ENCODE results near the gene SPDYE4. TPM values are rescaled to one million over a fixed set of nuclear protein-coding genes. Genes with fewer than 3 reads are reported as not detected.
A peak's percentile ranks its signal among the peaks of the same experiment; 100 is the strongest.

SPDYE4 gene
- total and polyA plus RNA-seq, 2 donors: 0.05 TPM; not detected in 1

- no peaks in the 10 kb centered on the region for H3K4me1 ChIP-seq (ENCODE audit: control insufficient read depth in 2 of 2, insufficient read depth in 2 of 2, low read length in 2 of 2)
- 96% methylated on average over 12 of the region's 12 CpGs for WGBS
- H3K36me3 ChIP-seq (ENCODE audit: control insufficient read depth in 2 of 2, insufficient read depth in 2 of 2, low read length in 1 of 2): no peaks in the 10 kb centered on the region
- no peak overlapping the region for H3K4me3 ChIP-seq (ENCODE audit: low read length in 2 of 2)
- DNase-seq (ENCODE audit: low read depth in 6 of 9, low spot score in 9 of 9): no peak
- H3K27me3 ChIP-seq (ENCODE audit: control insufficient read depth in 2 of 2, insufficient read depth in 1 of 2, low read length in 1 of 2): peaks cover 0 to 9% of the 10 kb centered on the region in 2 donors
- H3K9me3 ChIP-seq (ENCODE audit: control insufficient read depth in 2 of 2, insufficient read depth in 1 of 2, low read length in 1 of 2): no peaks in the 10 kb centered on the region
- H3K27ac ChIP-seq (ENCODE audit: low read depth in 1 of 2, low read length in 1 of 2): no peak overlapping the region
These were observed 2.6 kb downstream of the SPDYE4 start for GRCh38 chr17:8755590-8756255.

GRCh38 chr17:8754890-8755289 lies 3.5 kb downstream of the SPDYE4 start:
- no peaks in the 10 kb centered on the region for H3K4me1 ChIP-seq (ENCODE audit: control insufficient read depth in 2 of 2, insufficient read depth in 2 of 2, low read length in 2 of 2)
- no peaks in the 10 kb centered on the region for H3K9me3 ChIP-seq (ENCODE audit: control insufficient read depth in 2 of 2, insufficient read depth in 1 of 2, low read length in 1 of 2)
- DNase-seq (ENCODE audit: low read depth in 6 of 9, low spot score in 9 of 9): no peak
- no peak overlapping the region for H3K27ac ChIP-seq (ENCODE audit: low read depth in 1 of 2, low read length in 1 of 2)
- H3K36me3 ChIP-seq (ENCODE audit: control insufficient read depth in 2 of 2, insufficient read depth in 2 of 2, low read length in 1 of 2): no peaks in the 10 kb centered on the region
- no peak overlapping the region for H3K4me3 ChIP-seq (ENCODE audit: low read length in 2 of 2)
- 91% methylated on average over 8 of the region's 8 CpGs for WGBS
- H3K27me3 ChIP-seq (ENCODE audit: control insufficient read depth in 2 of 2, insufficient read depth in 1 of 2, low read length in 1 of 2): peaks cover 0 to 9% of the 10 kb centered on the region in 2 donors

- H3K4me3 ChIP-seq (ENCODE audit: low read length in 2 of 2): no peak overlapping the region
- 76% methylated on average over 1 of the region's 1 CpG for WGBS
- no peaks in the 10 kb centered on the region for H3K9me3 ChIP-seq (ENCODE audit: control insufficient read depth in 2 of 2, insufficient read depth in 1 of 2, low read length in 1 of 2)
- peak in 2 of 9 donors; percentile 21 to 45 for DNase-seq (ENCODE audit: low read depth in 6 of 9, low spot score in 9 of 9)
- H3K36me3 ChIP-seq (ENCODE audit: control insufficient read depth in 2 of 2, insufficient read depth in 2 of 2, low read length in 1 of 2): no peaks in the 10 kb centered on the region
- H3K27me3 ChIP-seq (ENCODE audit: control insufficient read depth in 2 of 2, insufficient read depth in 1 of 2, low read length in 1 of 2): peaks cover 0 to 9% of the 10 kb centered on the region in 2 donors
- no peak overlapping the region for H3K27ac ChIP-seq (ENCODE audit: low read depth in 1 of 2, low read length in 1 of 2)
- no peaks in the 10 kb centered on the region for H3K4me1 ChIP-seq (ENCODE audit: control insufficient read depth in 2 of 2, insufficient read depth in 2 of 2, low read length in 2 of 2)
These were observed 4.3 kb downstream of the SPDYE4 start for GRCh38 chr17:8753976-8754440.

- Histone ChIP-seq H3K36me3 (ENCODE audit: control insufficient read depth in 2 of 2, insufficient read depth in 2 of 2, low read length in 1 of 2) (no peaks in the 10 kb centered on the region), H3K27ac (ENCODE audit: low read depth in 1 of 2, low read length in 1 of 2) (no peak overlapping the region), H3K27me3 (ENCODE audit: control insufficient read depth in 2 of 2, insufficient read depth in 1 of 2, low read length in 1 of 2) (peaks cover 0 to 9% of the 10 kb centered on the region in 2 donors), H3K4me3 (ENCODE audit: low read length in 2 of 2) (no peak overlapping the region), H3K9me3 (ENCODE audit: control insufficient read depth in 2 of 2, insufficient read depth in 1 of 2, low read length in 1 of 2) (no peaks in the 10 kb centered on the region), H3K4me1 (ENCODE audit: control insufficient read depth in 2 of 2, insufficient read depth in 2 of 2, low read length in 2 of 2) (no peaks in the 10 kb centered on the region)
- 87% methylated on average over 12 of the region's 12 CpGs for WGBS
- DNase-seq (ENCODE audit: low read depth in 6 of 9, low spot score in 9 of 9): no peak
These were observed 5.0 kb downstream of the SPDYE4 start for GRCh38 chr17:8753136-8753975.

- 89% methylated on average over 3 of the region's 3 CpGs for WGBS
- Histone ChIP-seq H3K4me1 (ENCODE audit: control insufficient read depth in 2 of 2, insufficient read depth in 2 of 2, low read length in 2 of 2) (peaks cover 5 to 6% of the 10 kb centered on the region in 2 donors), H3K27ac (ENCODE audit: low read depth in 1 of 2, low read length in 1 of 2) (no peak overlapping the region), H3K9me3 (ENCODE audit: control insufficient read depth in 2 of 2, insufficient read depth in 1 of 2, low read length in 1 of 2) (peaks cover 0 to 3% of the 10 kb centered on the region in 2 donors), H3K27me3 (ENCODE audit: control insufficient read depth in 2 of 2, insufficient read depth in 1 of 2, low read length in 1 of 2) (peaks cover 0 to 16% of the 10 kb centered on the region in 2 donors), H3K36me3 (ENCODE audit: control insufficient read depth in 2 of 2, insufficient read depth in 2 of 2, low read length in 1 of 2) (no peaks in the 10 kb centered on the region), H3K4me3 (ENCODE audit: low read length in 2 of 2) (no peak overlapping the region)
- no peak for DNase-seq (ENCODE audit: low read depth in 6 of 9, low spot score in 9 of 9)
These were observed 8.7 kb downstream of the SPDYE4 start for GRCh38 chr17:8749616-8750015.

GRCh38 chr17:8747742-8748141 lies 10.6 kb downstream of the SPDYE4 start:
- 98% methylated on average over 3 of the region's 3 CpGs for WGBS
- no peak for DNase-seq (ENCODE audit: low read depth in 6 of 9, low spot score in 9 of 9)
- H3K27me3 ChIP-seq (ENCODE audit: control insufficient read depth in 2 of 2, insufficient read depth in 1 of 2, low read length in 1 of 2): peaks cover 0 to 13% of the 10 kb centered on the region in 2 donors
- no peak overlapping the region for H3K27ac ChIP-seq (ENCODE audit: low read depth in 1 of 2, low read length in 1 of 2)
- peaks cover 0 to 3% of the 10 kb centered on the region in 2 donors for H3K9me3 ChIP-seq (ENCODE audit: control insufficient read depth in 2 of 2, insufficient read depth in 1 of 2, low read length in 1 of 2)
- no peaks in the 10 kb centered on the region for H3K36me3 ChIP-seq (ENCODE audit: control insufficient read depth in 2 of 2, insufficient read depth in 2 of 2, low read length in 1 of 2)
- peaks cover 5 to 6% of the 10 kb centered on the region in 2 donors for H3K4me1 ChIP-seq (ENCODE audit: control insufficient read depth in 2 of 2, insufficient read depth in 2 of 2, low read length in 2 of 2)
- H3K4me3 ChIP-seq (ENCODE audit: low read length in 2 of 2): no peak overlapping the region

- Histone ChIP-seq H3K4me3 (ENCODE audit: low read length in 2 of 2) (peak overlapping the region in 1 of 2 donors; percentile 76), H3K27me3 (ENCODE audit: control insufficient read depth in 2 of 2, insufficient read depth in 1 of 2, low read length in 1 of 2) (peaks cover 0 to 12% of the 10 kb centered on the region in 2 donors), H3K4me1 (ENCODE audit: control insufficient read depth in 2 of 2, insufficient read depth in 2 of 2, low read length in 2 of 2) (peaks cover 5 to 6% of the 10 kb centered on the region in 2 donors), H3K9me3 (ENCODE audit: control insufficient read depth in 2 of 2, insufficient read depth in 1 of 2, low read length in 1 of 2) (peaks cover 0 to 3% of the 10 kb centered on the region in 2 donors), H3K36me3 (ENCODE audit: control insufficient read depth in 2 of 2, insufficient read depth in 2 of 2, low read length in 1 of 2) (no peaks in the 10 kb centered on the region), H3K27ac (ENCODE audit: low read depth in 1 of 2, low read length in 1 of 2) (no peak overlapping the region)
- no peak for DNase-seq (ENCODE audit: low read depth in 6 of 9, low spot score in 9 of 9)
- WGBS: 22% methylated on average over 9 of the region's 9 CpGs
These were observed 11.7 kb downstream of the SPDYE4 start for GRCh38 chr17:8746501-8747236.

GRCh38 chr17:8745586-8746500 lies 12.5 kb downstream of the SPDYE4 start:
- peak in 7 of 9 donors; percentile 42 to 74 (median 56) for DNase-seq (ENCODE audit: low read depth in 6 of 9, low spot score in 9 of 9)
- H3K4me3 ChIP-seq (ENCODE audit: low read length in 2 of 2): peak overlapping the region; percentile 50 to 76
- no peaks in the 10 kb centered on the region for H3K36me3 ChIP-seq (ENCODE audit: control insufficient read depth in 2 of 2, insufficient read depth in 2 of 2, low read length in 1 of 2)
- H3K27ac ChIP-seq (ENCODE audit: low read depth in 1 of 2, low read length in 1 of 2): peak overlapping the region in 1 of 2 donors; percentile 56
- H3K9me3 ChIP-seq (ENCODE audit: control insufficient read depth in 2 of 2, insufficient read depth in 1 of 2, low read length in 1 of 2): peaks cover 0 to 3% of the 10 kb centered on the region in 2 donors
- H3K4me1 ChIP-seq (ENCODE audit: control insufficient read depth in 2 of 2, insufficient read depth in 2 of 2, low read length in 2 of 2): peaks cover 5 to 8% of the 10 kb centered on the region in 2 donors
- H3K27me3 ChIP-seq (ENCODE audit: control insufficient read depth in 2 of 2, insufficient read depth in 1 of 2, low read length in 1 of 2): peaks cover 0 to 12% of the 10 kb centered on the region in 2 donors
- 1% methylated on average over 69 of the region's 70 CpGs for WGBS

Measured in thymus (tissue), 11 donors.